ENCODE data around the gene FOXP1.

DNA sequence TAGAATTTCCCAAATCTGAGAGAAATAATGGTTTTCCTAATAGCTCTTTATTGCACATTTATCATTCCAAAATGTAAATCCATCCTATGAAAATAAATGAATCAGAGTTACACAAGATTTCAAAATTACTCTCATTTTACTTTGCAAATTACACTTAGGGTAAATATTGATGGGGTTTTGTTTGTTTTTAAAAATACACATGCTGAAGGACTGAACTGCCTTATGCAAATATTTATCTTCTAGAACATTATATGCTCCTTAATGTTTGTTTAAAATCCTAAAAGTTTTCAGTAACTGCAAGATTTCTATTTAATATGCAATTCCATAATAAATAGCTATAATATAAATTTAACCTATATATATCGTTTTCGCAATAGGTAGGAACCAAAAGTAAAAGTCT lies 38.2 kb downstream of the FOXP1 start:
- TF ChIP-seq, protein P1, sequence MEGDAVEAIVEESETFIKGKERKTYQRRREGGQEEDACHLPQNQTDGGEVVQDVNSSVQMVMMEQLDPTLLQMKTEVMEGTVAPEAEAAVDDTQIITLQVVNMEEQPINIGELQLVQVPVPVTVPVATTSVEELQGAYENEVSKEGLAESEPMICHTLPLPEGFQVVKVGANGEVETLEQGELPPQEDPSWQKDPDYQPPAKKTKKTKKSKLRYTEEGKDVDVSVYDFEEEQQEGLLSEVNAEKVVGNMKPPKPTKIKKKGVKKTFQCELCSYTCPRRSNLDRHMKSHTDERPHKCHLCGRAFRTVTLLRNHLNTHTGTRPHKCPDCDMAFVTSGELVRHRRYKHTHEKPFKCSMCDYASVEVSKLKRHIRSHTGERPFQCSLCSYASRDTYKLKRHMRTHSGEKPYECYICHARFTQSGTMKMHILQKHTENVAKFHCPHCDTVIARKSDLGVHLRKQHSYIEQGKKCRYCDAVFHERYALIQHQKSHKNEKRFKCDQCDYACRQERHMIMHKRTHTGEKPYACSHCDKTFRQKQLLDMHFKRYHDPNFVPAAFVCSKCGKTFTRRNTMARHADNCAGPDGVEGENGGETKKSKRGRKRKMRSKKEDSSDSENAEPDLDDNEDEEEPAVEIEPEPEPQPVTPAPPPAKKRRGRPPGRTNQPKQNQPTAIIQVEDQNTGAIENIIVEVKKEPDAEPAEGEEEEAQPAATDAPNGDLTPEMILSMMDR (IDR thresholded peaks at IDR 0.05; ENCODE audit: low read length): no peak
- TF ChIP-seq EZH2 (IDR thresholded peaks at IDR 0.05; ENCODE audit: borderline replicate concordance, low read length): no peak
